ENCODE measurements around the gene TOMM5.

TOMM5 gene

DNA sequence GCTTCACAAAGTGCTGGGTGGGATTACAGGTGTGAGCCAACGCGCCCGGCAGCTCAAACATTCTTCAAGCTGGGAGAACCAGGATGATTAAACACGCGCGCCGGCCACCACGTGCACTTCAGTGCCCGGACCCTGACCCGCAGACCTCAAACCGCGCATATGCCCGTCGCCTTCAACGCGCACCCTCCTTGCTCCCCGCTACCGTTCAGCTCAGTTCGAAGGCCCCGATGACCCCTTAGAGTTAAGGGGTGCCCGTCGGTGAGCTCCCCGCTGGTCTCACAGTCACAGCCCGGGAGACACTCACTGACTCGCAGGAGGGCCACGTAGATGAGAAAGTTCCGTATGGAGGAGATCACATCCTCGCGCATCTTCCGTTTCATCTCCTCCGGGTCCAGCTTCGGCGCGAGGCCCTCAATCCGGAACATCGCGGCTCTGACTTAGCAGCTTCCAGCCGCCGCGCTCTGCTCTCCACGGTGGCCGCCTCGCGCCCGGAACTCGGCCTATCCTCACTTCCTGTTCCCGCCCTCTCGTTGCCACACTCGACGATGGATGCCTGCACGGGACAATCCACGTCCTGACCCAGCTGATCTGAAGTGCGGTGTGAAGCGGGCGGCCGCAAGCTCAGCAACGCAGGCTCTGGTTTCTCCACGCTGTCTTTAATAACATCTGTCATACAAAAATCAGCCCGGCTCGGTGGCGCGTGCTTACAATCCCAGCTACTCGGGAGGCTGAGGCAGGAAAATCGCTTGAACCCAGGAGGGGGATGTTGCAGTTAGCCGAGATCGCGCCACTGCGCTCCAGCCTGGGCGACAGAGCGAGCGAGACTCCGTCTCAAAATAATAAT, at the start of gene TOMM5:
Gene TOMM5 (minus strand): TSS at position 490 of the 844 bp plus-strand sequence. CDS start 65 bp downstream, at position 425.
- no peak for TF ChIP-seq EZH2phosphoT487 (IDR thresholded peaks at IDR 0.05; ENCODE audit: borderline replicate concordance, low read length)
- TF ChIP-seq, protein P1, sequence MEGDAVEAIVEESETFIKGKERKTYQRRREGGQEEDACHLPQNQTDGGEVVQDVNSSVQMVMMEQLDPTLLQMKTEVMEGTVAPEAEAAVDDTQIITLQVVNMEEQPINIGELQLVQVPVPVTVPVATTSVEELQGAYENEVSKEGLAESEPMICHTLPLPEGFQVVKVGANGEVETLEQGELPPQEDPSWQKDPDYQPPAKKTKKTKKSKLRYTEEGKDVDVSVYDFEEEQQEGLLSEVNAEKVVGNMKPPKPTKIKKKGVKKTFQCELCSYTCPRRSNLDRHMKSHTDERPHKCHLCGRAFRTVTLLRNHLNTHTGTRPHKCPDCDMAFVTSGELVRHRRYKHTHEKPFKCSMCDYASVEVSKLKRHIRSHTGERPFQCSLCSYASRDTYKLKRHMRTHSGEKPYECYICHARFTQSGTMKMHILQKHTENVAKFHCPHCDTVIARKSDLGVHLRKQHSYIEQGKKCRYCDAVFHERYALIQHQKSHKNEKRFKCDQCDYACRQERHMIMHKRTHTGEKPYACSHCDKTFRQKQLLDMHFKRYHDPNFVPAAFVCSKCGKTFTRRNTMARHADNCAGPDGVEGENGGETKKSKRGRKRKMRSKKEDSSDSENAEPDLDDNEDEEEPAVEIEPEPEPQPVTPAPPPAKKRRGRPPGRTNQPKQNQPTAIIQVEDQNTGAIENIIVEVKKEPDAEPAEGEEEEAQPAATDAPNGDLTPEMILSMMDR (IDR thresholded peaks at IDR 0.05; ENCODE audit: low read depth, low read length, poor library complexity, severe bottlenecking): no peak
- Histone ChIP-seq H3K9me2 (replicated peaks; ENCODE audit: control insufficient read depth, low read length) (no peaks in the 10 kb centered on the region), H3F3A (ENCODE audit: control insufficient read depth, insufficient read depth) (peaks cover 3% of the 10 kb centered on the region; the same call in 1 of the 2 replicates), H3K9me3 (ENCODE audit: control insufficient read depth, insufficient read depth, low read length) (no peaks in the 10 kb centered on the region), H3K36me3 (ENCODE audit: control insufficient read depth, low read length) (peaks cover 47% of the 10 kb centered on the region), H3K4me1 (ENCODE audit: control insufficient read depth, low read length) (peaks cover 42% of the 10 kb centered on the region), H3K4me2 (ENCODE audit: low read length) (peak within 1 kb of the TSS; percentile 69), H3K27ac (ENCODE audit: low read depth, low read length) (peak within 1 kb of the TSS; percentile 66), H3K27me3 (ENCODE audit: control insufficient read depth, low read length) (peaks cover 12% of the 10 kb centered on the region), H3K79me2 (ENCODE audit: control insufficient read depth, low read length) (peaks cover 54% of the 10 kb centered on the region), H3K4me3 (ENCODE audit: low read length) (peak within 1 kb of the TSS; percentile 98), H4K20me1 (ENCODE audit: control insufficient read depth, insufficient read depth, low read depth, low read length) (peaks cover 21% of the 10 kb centered on the region)

DNA sequence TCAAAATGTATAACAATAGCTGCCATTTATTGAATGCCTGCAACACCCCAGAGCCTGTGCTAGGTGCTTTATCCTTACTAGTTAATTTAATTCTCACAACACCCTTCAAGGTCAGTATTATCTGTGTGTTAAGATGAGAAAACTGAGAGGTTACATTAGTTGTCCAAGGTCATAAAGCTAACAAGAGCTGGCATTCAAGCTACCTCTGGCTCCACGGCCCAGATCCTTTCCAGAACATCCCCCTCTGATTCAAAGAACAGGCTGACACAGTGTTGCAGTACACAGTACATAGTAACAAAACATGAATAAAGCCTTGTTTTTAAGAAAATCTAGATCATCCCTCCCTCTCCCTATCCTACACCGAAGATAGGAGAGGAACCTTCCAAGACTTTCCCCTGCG, 48.9 kb upstream of the TOMM5 start:
- H3K4me2 ChIP-seq (ENCODE audit: low read length): no peak overlapping the region
- no peaks in the 10 kb centered on the region for H3F3A ChIP-seq (ENCODE audit: control insufficient read depth, insufficient read depth)
- no peaks in the 10 kb centered on the region for H3K9me2 ChIP-seq (replicated peaks; ENCODE audit: control insufficient read depth, low read length)
- TF ChIP-seq, protein P1 (IDR thresholded peaks at IDR 0.05; ENCODE audit: low read depth, low read length, poor library complexity, severe bottlenecking): no peak
- no peak for TF ChIP-seq EZH2phosphoT487 (IDR thresholded peaks at IDR 0.05; ENCODE audit: borderline replicate concordance, low read length)
- H3K36me3 ChIP-seq (ENCODE audit: control insufficient read depth, low read length): no peaks in the 10 kb centered on the region
- no peaks in the 10 kb centered on the region for H3K4me1 ChIP-seq (ENCODE audit: control insufficient read depth, low read length)
- H3K27ac ChIP-seq (ENCODE audit: low read depth, low read length): no peak overlapping the region
- H3K79me2 ChIP-seq (ENCODE audit: control insufficient read depth, low read length): no peaks in the 10 kb centered on the region
- H3K9me3 ChIP-seq (ENCODE audit: control insufficient read depth, insufficient read depth, low read length): no peaks in the 10 kb centered on the region
- H3K4me3 ChIP-seq (ENCODE audit: low read length): no peak overlapping the region
- no peaks in the 10 kb centered on the region for H4K20me1 ChIP-seq (ENCODE audit: control insufficient read depth, insufficient read depth, low read depth, low read length)
- peaks cover 36% of the 10 kb centered on the region for H3K27me3 ChIP-seq (ENCODE audit: control insufficient read depth, low read length)

DNA sequence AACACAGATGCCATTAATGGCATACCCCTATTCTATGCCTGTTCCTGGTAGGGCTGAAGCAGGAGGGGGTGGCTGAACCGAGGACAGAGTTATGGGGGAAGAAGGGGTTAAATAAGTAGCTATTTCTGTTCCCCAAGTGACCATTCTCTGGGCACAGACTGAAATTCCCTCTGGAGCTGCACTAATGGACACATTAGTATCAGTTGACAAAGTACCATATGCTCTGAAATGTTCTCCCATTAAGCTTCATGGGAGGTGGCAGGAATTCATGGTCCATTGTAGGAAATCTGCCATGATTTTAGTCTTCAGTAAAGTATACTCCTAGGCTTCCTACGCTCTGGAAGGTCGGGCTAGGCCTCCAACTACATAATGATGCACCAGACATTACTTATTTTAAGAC, 47.8 kb upstream of the TOMM5 start:
- no peak overlapping the region for H3K4me3 ChIP-seq (ENCODE audit: low read length)
- no peaks in the 10 kb centered on the region for H4K20me1 ChIP-seq (ENCODE audit: control insufficient read depth, insufficient read depth, low read depth, low read length)
- H3K27ac ChIP-seq (ENCODE audit: low read depth, low read length): no peak overlapping the region
- no peak overlapping the region for H3K4me2 ChIP-seq (ENCODE audit: low read length)
- H3K36me3 ChIP-seq (ENCODE audit: control insufficient read depth, low read length): no peaks in the 10 kb centered on the region
- no peaks in the 10 kb centered on the region for H3K79me2 ChIP-seq (ENCODE audit: control insufficient read depth, low read length)
- TF ChIP-seq, protein P1 (IDR thresholded peaks at IDR 0.05; ENCODE audit: low read depth, low read length, poor library complexity, severe bottlenecking): no peak
- no peak for TF ChIP-seq EZH2phosphoT487 (IDR thresholded peaks at IDR 0.05; ENCODE audit: borderline replicate concordance, low read length)
- no peaks in the 10 kb centered on the region for H3F3A ChIP-seq (ENCODE audit: control insufficient read depth, insufficient read depth)
- H3K9me2 ChIP-seq (replicated peaks; ENCODE audit: control insufficient read depth, low read length): no peaks in the 10 kb centered on the region
- H3K4me1 ChIP-seq (ENCODE audit: control insufficient read depth, low read length): no peaks in the 10 kb centered on the region
- no peaks in the 10 kb centered on the region for H3K9me3 ChIP-seq (ENCODE audit: control insufficient read depth, insufficient read depth, low read length)
- H3K27me3 ChIP-seq (ENCODE audit: control insufficient read depth, low read length): peaks cover 26% of the 10 kb centered on the region
